Heart right ventricle (tissue), 16 donors: ENCODE measurements around the gene MPP2. TPM values are rescaled to one million over a fixed set of nuclear protein-coding genes. Genes with fewer than 3 reads are reported as not detected.

Source experiments
- ATAC-seq, 8 donors: fragments of 200-7000 bp; cut with Tn5 transposase; one replicate each; pipeline ENCODE4 v1.9.1; 2020; ENCODE audit warnings: mild to moderate bottlenecking in 8 of 8, moderate library complexity in 8 of 8, moderate number of reproducible peaks in 1 of 8
- DNase-seq, 2 donors: peaks; one replicate each; pipeline ENCODE4 v3.0.0-alpha.2; 2020
- H3K27ac ChIP-seq, 10 donors: fragments of 200-600 bp; sonication (generic) in 2 of 10; one replicate each; pipeline versions ENCODE4 v1.5.0 to v1.8.0; 2020 to 2022; ENCODE audit warnings: mild to moderate bottlenecking in 3 of 10
- H3K27me3 ChIP-seq, 7 donors: fragments of 200-600 bp; one replicate each; pipeline ENCODE4 v1.8.0; 2021 to 2022; ENCODE audit warnings: mild to moderate bottlenecking in 2 of 7
- H3K36me3 ChIP-seq, 9 donors: fragments of 200-600 bp; sonication (generic) in 1 of 9; one replicate each; pipeline versions ENCODE4 v1.5.0 to v1.8.0; 2020 to 2022; ENCODE audit warnings: mild to moderate bottlenecking in 2 of 9
- H3K4me1 ChIP-seq, 9 donors: fragments of 200-600 bp; sonication (generic) in 1 of 9; one replicate each; pipeline versions ENCODE4 v1.5.0 to v1.8.0; 2020 to 2022; ENCODE audit warnings: mild to moderate bottlenecking in 4 of 9
- H3K4me3 ChIP-seq, 10 donors: fragments of 200-600 bp; sonication (generic) in 2 of 10; one replicate each; pipeline versions ENCODE4 v1.5.0 to v1.8.0; 2020 to 2022; ENCODE audit warnings: mild to moderate bottlenecking in 7 of 10, moderate library complexity in 2 of 10
- H3K9me3 ChIP-seq, 11 donors: fragments of 200-600 bp in 10 of 11; sonication (generic) in 2 of 11; one replicate each; pipeline versions ENCODE4 v1.5.0 to v1.8.0; 2013 to 2022; ENCODE audit warnings: mild to moderate bottlenecking in 2 of 11, control low read depth in 1 of 11, moderate library complexity in 1 of 11
- WGBS, 2 donors: extraction: QIAGEN DNeasy Blood & Tissue Kit; methylation state at CpG; one replicate each; pipeline ENCODE4 v1.1.7; 2013; ENCODE audit warnings: inconsistent platforms in 1 of 2; 5-methylcytosine and 5-hydroxymethylcytosine counted together
- intact Hi-C, 10 donors: fragments of 100-400 bp; cut with DNase I; formaldehyde crosslinking; loops; one replicate each; pipeline versions ENCODE4 v1.11.1 to v1.14.2; 2022
- long read RNA-seq, 3 donors: library from polyadenylated mRNA; unstranded; transcript quantifications; one replicate each; pipeline ENCODE4 v2.0.0, GENCODE V29; 2020 to 2021
- polyA plus RNA-seq, 2 donors: library from polyadenylated mRNA; stranded (reverse); fragments of 200-250 nt; gene quantifications; one replicate each; pipeline ENCODE4 v1.2.3, GENCODE V29; 2013
- total RNA-seq, 10 donors: library from RNA; stranded (reverse); fragmentation: NEBNext Ultra II Directional in 3 of 10; extraction: Animal tissue kit (Norgen Biotek cat#: 25700) in 3 of 10; gene quantifications; one replicate each; pipeline versions ENCODE4 v1.2.1 to v1.2.4, GENCODE V29; 2021 to 2023
- TF ChIP-seq, protein P1 (sequence below), 9 donors: fragments of 200-600 bp; sonication (generic) in 2 of 9; IDR thresholded peaks; one replicate each; pipeline versions ENCODE4 v1.5.0 to v1.8.0; 2021 to 2022; ENCODE audit warnings: antibody characterized with exemption in 9 of 9, mild to moderate bottlenecking in 5 of 9, moderate library complexity in 1 of 9
- donor health status: Arrhythmogenic right ventricular cardiomyopathy.
- donor health status: ischemic (EF 13 %, LVEDD 7.1; RV severe dilation, severe dysfunction).
- donor health status: healthy with polysubstance abuse.
- donor health status: DM: no; HTN: yes; CAD: no.
- donor health status: DM: no; HTN: no; CAD: no.
- donor health status: ischemic (EF 25% LVEDD 6.9; RV normal size, moderate dysfunction).
- donor health status: ischemic (EF 25% LVEDD 5.7; RV mildly dilated, moderate dysfunction).
- donor health status: healthy.
- donor health status: DM: yes; HTN: yes; CAD: no.
- donor health status: Ischemic cardiomyopathy.
- donor health status: ischemic (EF 35%, LVEDD 5.7; RV mildly dilated, moderate dysfunction).
- donor health status: nonischemic (EF 11% LVEDD 7.7; RV severe dilation, severe dysfunction).
- donor health status: DM: yes; HTN: yes; CAD: no.
- donor health status: PGD.
- donor health status: ischemic (EF 29% LVEDD 5.4; RV normal size, mild dysfunction).
- donor health status: nonischemic (EF 23%, LVEDD 6.1; RV moderate dilation, normal function).

MPP2 gene
- total RNA-seq (10 to 100 TPM in 8 of 10 donors, 1 to 10 TPM in 2; 9.1 to 20.7 (median 14.1) TPM), polyA plus RNA-seq (1 to 10 TPM; 5.0 to 5.4 TPM)
- long read RNA-seq, donor 1, full-length matches to known transcripts: 11 of 25 reads
- long read RNA-seq, donor 1, partial matches to known transcripts: 9 of 25 reads
- long read RNA-seq, donor 1, other reads (novel, unspliced or antisense): 5 of 25 reads
- long read RNA-seq, donor 2, full-length matches to known transcripts: 12 of 28 reads
- long read RNA-seq, donor 2, partial matches to known transcripts: 10 of 28 reads
- long read RNA-seq, donor 2, other reads (novel, unspliced or antisense): 6 of 28 reads
- long read RNA-seq, donor 3, full-length matches to known transcripts: 6 of 15 reads
- long read RNA-seq, donor 3, partial matches to known transcripts: 2 of 15 reads
- long read RNA-seq, donor 3, other reads (novel, unspliced or antisense): 7 of 15 reads

- ATAC-seq: peak; percentile 64 to 87 (median 84)
- peak within 1 kb of the TSS in 9 of 10 donors; percentile 38 to 89 (median 83) for H3K27ac ChIP-seq
- WGBS, 2 donors: 1% methylated on average over 36 of the region's 36 CpGs
These were observed at the start of gene MPP2 for GRCh38 chr17:43907425-43907981. TSS of gene MPP2 (minus strand) at chr17:43907536. CDS start at chr17:43904460, 3,076 bp downstream.

DNA sequence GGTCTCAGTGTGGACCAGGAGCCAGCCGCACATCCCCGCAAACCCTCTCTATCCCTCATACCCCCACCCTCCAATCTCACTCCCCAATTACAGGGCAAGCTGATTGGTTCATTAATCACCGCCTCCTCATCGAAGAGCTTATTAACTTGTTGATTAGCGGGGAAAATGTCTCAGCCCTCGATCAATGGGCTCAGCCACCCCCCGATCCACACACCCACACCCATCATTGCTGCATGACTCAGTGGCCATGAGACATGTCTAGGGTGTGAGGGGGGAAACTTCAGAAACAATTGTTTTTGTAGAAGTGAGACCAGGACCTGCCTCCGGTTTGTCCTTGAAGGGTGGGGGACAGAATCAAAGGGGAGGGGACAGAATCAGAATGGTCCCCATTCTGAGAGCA lies 48.9 kb upstream of the MPP2 start:
- H3K27me3 ChIP-seq: peaks cover 8 to 67% (median 42%) of the 10 kb centered on the region in 7 donors
- H3K9me3 ChIP-seq: no peaks in the 10 kb centered on the region
- intact Hi-C loops: no loop called here
- no peak overlapping the region for H3K4me3 ChIP-seq
- ATAC-seq: no peak
- TF ChIP-seq, protein P1, sequence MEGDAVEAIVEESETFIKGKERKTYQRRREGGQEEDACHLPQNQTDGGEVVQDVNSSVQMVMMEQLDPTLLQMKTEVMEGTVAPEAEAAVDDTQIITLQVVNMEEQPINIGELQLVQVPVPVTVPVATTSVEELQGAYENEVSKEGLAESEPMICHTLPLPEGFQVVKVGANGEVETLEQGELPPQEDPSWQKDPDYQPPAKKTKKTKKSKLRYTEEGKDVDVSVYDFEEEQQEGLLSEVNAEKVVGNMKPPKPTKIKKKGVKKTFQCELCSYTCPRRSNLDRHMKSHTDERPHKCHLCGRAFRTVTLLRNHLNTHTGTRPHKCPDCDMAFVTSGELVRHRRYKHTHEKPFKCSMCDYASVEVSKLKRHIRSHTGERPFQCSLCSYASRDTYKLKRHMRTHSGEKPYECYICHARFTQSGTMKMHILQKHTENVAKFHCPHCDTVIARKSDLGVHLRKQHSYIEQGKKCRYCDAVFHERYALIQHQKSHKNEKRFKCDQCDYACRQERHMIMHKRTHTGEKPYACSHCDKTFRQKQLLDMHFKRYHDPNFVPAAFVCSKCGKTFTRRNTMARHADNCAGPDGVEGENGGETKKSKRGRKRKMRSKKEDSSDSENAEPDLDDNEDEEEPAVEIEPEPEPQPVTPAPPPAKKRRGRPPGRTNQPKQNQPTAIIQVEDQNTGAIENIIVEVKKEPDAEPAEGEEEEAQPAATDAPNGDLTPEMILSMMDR (IDR thresholded peaks at IDR 0.05): no peak
- DNase-seq: no peak
- H3K27ac ChIP-seq: no peak overlapping the region
- 78 to 88% methylated on average over 8 of the region's 8 CpGs for WGBS, 2 donors
- H3K4me1 ChIP-seq: peaks cover 0 to 12% (median 8%) of the 10 kb centered on the region in 9 donors
- no peaks in the 10 kb centered on the region for H3K36me3 ChIP-seq

More at GRCh38 chr17:43907425-43907981, at the start of gene MPP2:
- intact Hi-C loops: no loop called here
- TF ChIP-seq, protein P1 (IDR thresholded peaks at IDR 0.05): peak in 7 of 9 donors; percentile 10 to 57 (median 36)
- peaks cover 0 to 52% (median 0%) of the 10 kb centered on the region in 7 donors for H3K27me3 ChIP-seq
- H3K36me3 ChIP-seq: peaks cover 0 to 9% (median 0%) of the 10 kb centered on the region in 9 donors
- peaks cover 3 to 41% (median 24%) of the 10 kb centered on the region in 9 donors for H3K4me1 ChIP-seq
- peak; percentile 69 to 72 for DNase-seq
- H3K4me3 ChIP-seq: peak within 1 kb of the TSS; percentile 61 to 95 (median 83)
- H3K9me3 ChIP-seq: no peaks in the 10 kb centered on the region

DNA sequence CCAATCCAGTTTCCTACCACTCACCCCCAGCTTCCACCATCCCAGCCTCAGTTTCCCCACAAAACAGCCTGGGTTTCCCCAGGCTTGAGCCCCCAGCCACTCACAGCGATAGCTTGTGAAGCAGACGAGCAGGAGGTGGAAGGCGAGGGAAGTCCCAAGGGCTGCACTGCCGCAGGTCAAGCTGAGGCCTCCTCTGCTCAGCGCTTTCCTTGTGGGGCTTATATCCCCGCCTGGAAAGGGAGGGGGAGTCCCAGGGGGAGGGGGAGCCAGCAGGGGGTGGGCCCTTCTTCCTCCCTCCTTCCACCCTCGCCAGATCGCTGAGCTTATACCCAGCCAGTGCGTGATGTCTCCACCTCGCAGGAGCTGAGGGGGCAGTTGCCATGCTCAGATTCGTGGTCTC lies 46.4 kb upstream of the MPP2 start, which contains the start of gene PYY:
Gene PYY (minus strand): TSS at position 195 of the 400 bp plus-strand sequence. CDS start 457 bp downstream, outside the sequence.
- intact Hi-C loops: no loop called here
- peaks cover 14 to 85% (median 63%) of the 10 kb centered on the region in 7 donors for H3K27me3 ChIP-seq
- WGBS, 2 donors: 42 to 44% methylated on average over 10 to 11 of the region's 11 CpGs
- peak within 1 kb of the TSS in 1 of 10 donors; percentile 0 for H3K4me3 ChIP-seq
- no peak for DNase-seq
- TF ChIP-seq, protein P1 (IDR thresholded peaks at IDR 0.05): no peak
- no peak within 1 kb of the TSS for H3K27ac ChIP-seq
- no peaks in the 10 kb centered on the region for H3K36me3 ChIP-seq
- H3K4me1 ChIP-seq: peaks cover 0 to 12% (median 8%) of the 10 kb centered on the region in 9 donors
- no peaks in the 10 kb centered on the region for H3K9me3 ChIP-seq
- ATAC-seq: no peak
